Progenitor cell of endocrine pancreas (in vitro differentiated cells): ENCODE results near the gene TXN2. TPM values are rescaled to one million over a fixed set of nuclear protein-coding genes. Genes with fewer than 3 reads are reported as not detected.

Experiments
- DNase-seq: peaks from one replicate; pipeline ENCODE4 v3.0.0; 2021; ENCODE audit warnings: low spot score; ENCODE audit not compliant: unreplicated experiment
- H3K27ac Mint-ChIP-seq: 2 replicates; pipeline ENCODE4 v1.8.0; 2021; ENCODE audit warnings: mild to moderate bottlenecking, moderate library complexity, mixed read lengths
- H3K27me3 Mint-ChIP-seq: 2 replicates; pipeline ENCODE4 v1.8.0; 2021; ENCODE audit warnings: mixed read lengths
- H3K36me3 Mint-ChIP-seq: 2 replicates; pipeline ENCODE4 v1.8.0; 2022; ENCODE audit warnings: mixed read lengths; ENCODE audit not compliant: insufficient read depth
- H3K4me1 Mint-ChIP-seq: 2 replicates; pipeline ENCODE4 v1.8.0; 2021; ENCODE audit warnings: low read depth, mixed read lengths
- H3K4me3 Mint-ChIP-seq: 2 replicates; pipeline ENCODE4 v1.8.0; 2021; ENCODE audit warnings: low read depth, mild to moderate bottlenecking, moderate library complexity, mixed read lengths
- H3K9me3 Mint-ChIP-seq: 2 replicates; pipeline ENCODE4 v1.8.0; 2021; ENCODE audit warnings: low read depth, mixed read lengths
- CTCF ChIP-seq: fragments of 200-600 bp; sonication (generic); IDR thresholded peaks from one replicate; pipeline ENCODE4 v1.5.0; 2021; ENCODE audit warnings: antibody characterized with exemption, mild to moderate bottlenecking; ENCODE audit not compliant: unreplicated experiment
- total RNA-seq: library from RNA; stranded (reverse); gene quantifications from 2 replicates; pipeline ENCODE4 v1.2.1, GENCODE V29; 2021

TXN2 gene
- total RNA-seq, 1 donor from 2014 or later, result 59.6 TPM

- H3K4me1 Mint-ChIP-seq, result peaks cover 13% of the 10 kb centered on the region
- H3K4me3 Mint-ChIP-seq, result no peak overlapping the region
- H3K9me3 Mint-ChIP-seq, result no peaks in the 10 kb centered on the region
- no peaks in the 10 kb centered on the region for H3K36me3 Mint-ChIP-seq
- no peak for DNase-seq
- peak overlapping the region; percentile 88 for H3K27ac Mint-ChIP-seq
- no peak for TF ChIP-seq CTCF
- no peaks in the 10 kb centered on the region for H3K27me3 Mint-ChIP-seq
These were observed 61.2 kb downstream of the TXN2 start for GRCh38 chr22:36419912-36420882.

- Mint-ChIP-seq H3K36me3 (no peaks in the 10 kb centered on the region), H3K27ac (peak overlapping the region; percentile 88), H3K4me3 (peak overlapping the region; percentile 9), H3K9me3 (no peaks in the 10 kb centered on the region), H3K4me1 (peaks cover 12% of the 10 kb centered on the region), H3K27me3 (no peaks in the 10 kb centered on the region)
- no peak for DNase-seq
- no peak for TF ChIP-seq CTCF
These were observed 62.1 kb downstream of the TXN2 start for GRCh38 chr22:36419177-36419911.

DNA sequence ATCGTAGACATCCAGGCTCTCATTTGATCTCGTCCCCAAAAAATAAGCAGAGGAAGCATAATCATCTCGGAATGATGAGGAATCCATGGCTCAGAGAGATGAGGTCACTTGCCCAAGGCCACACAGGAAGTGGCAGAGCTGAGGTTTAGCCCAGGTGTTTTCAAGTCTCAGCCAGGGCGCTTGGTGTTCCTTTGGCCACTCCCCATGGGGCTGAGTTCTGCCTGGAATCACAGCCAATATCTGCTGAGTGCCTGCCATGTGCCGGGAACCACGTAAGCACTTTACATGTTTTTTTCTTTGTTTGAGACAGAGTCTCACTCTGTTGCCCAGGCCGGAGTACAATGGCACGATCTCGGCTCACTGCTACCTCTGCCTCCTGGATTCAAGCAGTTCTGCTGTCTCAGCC is 64.2 kb downstream of the TXN2 start:
- TF ChIP-seq CTCF, result no peak
- no peak for DNase-seq
- Mint-ChIP-seq H3K36me3 (no peaks in the 10 kb centered on the region), H3K4me1 (peaks cover 9% of the 10 kb centered on the region), H3K27me3 (no peaks in the 10 kb centered on the region), H3K9me3 (no peaks in the 10 kb centered on the region), H3K4me3 (no peak overlapping the region), H3K27ac (no peak overlapping the region)

Other genes with a start within 250 kb of the TXN2 start
- gene APOL2, start 242.1 kb downstream of the TXN2 start, total RNA-seq, result 18.8 and 19.3 TPM in 2 replicates
- 0.12 TPM in 1 of 2 replicates, not detected in the other for gene APOL1, start 228.5 kb downstream of the TXN2 start, total RNA-seq
- 299 and 306 TPM in 2 replicates for gene MYH9, start 93.7 kb downstream of the TXN2 start, total RNA-seq
- 22.7 and 23.5 TPM in 2 replicates for gene FOXRED2, start 25.4 kb upstream of the TXN2 start, total RNA-seq
- gene EIF3D, start 47.5 kb upstream of the TXN2 start, total RNA-seq, result 164 and 179 TPM in 2 replicates
- not detected in 2 replicates for gene CACNG2, start 222.1 kb upstream of the TXN2 start, total RNA-seq